IgD-negative memory B cell (primary cell): Measurements from ENCODE around the gene HAND2. TPM values are rescaled to one million over a fixed set of nuclear protein-coding genes. Genes with fewer than 3 reads are reported as not detected.

Source experiments
- H3K27ac Mint-ChIP-seq, 3 donors: one replicate each; pipeline ENCODE4 v1.8.0; 2020 to 2022; ENCODE audit warnings: mild to moderate bottlenecking in 3 of 3, mixed read lengths in 3 of 3, moderate library complexity in 1 of 3
- H3K27me3 Mint-ChIP-seq: one replicate; pipeline ENCODE4 v1.8.0; 2021; ENCODE audit warnings: mixed read lengths
- H3K36me3 Mint-ChIP-seq: one replicate; pipeline ENCODE4 v1.8.0; 2020; ENCODE audit warnings: mild to moderate bottlenecking, mixed read lengths
- H3K4me1 Mint-ChIP-seq, 3 donors: one replicate each; pipeline ENCODE4 v1.8.0; 2020 to 2022; ENCODE audit warnings: mixed read lengths in 3 of 3, mild to moderate bottlenecking in 1 of 3
- H3K4me3 Mint-ChIP-seq, 4 donors: one replicate each; pipeline ENCODE4 v1.8.0; 2020 to 2022; ENCODE audit warnings: mild to moderate bottlenecking in 4 of 4, mixed read lengths in 4 of 4, moderate library complexity in 3 of 4
- H3K9me3 Mint-ChIP-seq, 3 donors: one replicate each; pipeline ENCODE4 v1.8.0; 2020 to 2021; ENCODE audit warnings: mixed read lengths in 3 of 3, mild to moderate bottlenecking in 1 of 3
- polyA plus RNA-seq: library from polyadenylated mRNA; unstranded; fragments of 300-500 nt; fragmentation: Illumina TruSeq; gene quantifications from one replicate; pipeline ENCODE4 v1.2.3, GENCODE V29; 2021

HAND2 gene
- polyA plus RNA-seq, 1 donor from 2014 or later: not detected

GRCh38 chr4:173530326-173531085 is 477 bp upstream of the HAND2 start:
- H3K27ac Mint-ChIP-seq: peak overlapping the region; percentile 71 to 85 (median 84)
- H3K9me3 Mint-ChIP-seq: peaks cover 3 to 26% (median 5%) of the 10 kb centered on the region in 3 donors
- H3K4me3 Mint-ChIP-seq: peak overlapping the region; percentile 38 to 86 (median 64)
- H3K4me1 Mint-ChIP-seq: peaks cover 5 to 15% (median 5%) of the 10 kb centered on the region in 3 donors
- H3K27me3 Mint-ChIP-seq: peaks cover 70% of the 10 kb centered on the region
- peaks cover 2% of the 10 kb centered on the region for H3K36me3 Mint-ChIP-seq

- peak overlapping the region; percentile 89 to 91 (median 89) for H3K27ac Mint-ChIP-seq
- H3K9me3 Mint-ChIP-seq: peaks cover 3 to 33% (median 3%) of the 10 kb centered on the region in 3 donors
- peak overlapping the region; percentile 8 to 81 (median 44) for H3K4me3 Mint-ChIP-seq
- H3K36me3 Mint-ChIP-seq: peaks cover 6% of the 10 kb centered on the region
- H3K4me1 Mint-ChIP-seq: peaks cover 5 to 9% (median 5%) of the 10 kb centered on the region in 3 donors
- H3K27me3 Mint-ChIP-seq: peaks cover 72% of the 10 kb centered on the region
Observed at GRCh38 chr4:173528378-173529321, 1.4 kb downstream of the HAND2 start.

GRCh38 chr4:173527103-173527891 is 2.7 kb downstream of the HAND2 start:
- peaks cover 6% of the 10 kb centered on the region for H3K36me3 Mint-ChIP-seq
- peak overlapping the region in 2 of 4 donors; percentile 17 to 76 for H3K4me3 Mint-ChIP-seq
- H3K4me1 Mint-ChIP-seq: peaks cover 5 to 9% (median 5%) of the 10 kb centered on the region in 3 donors
- H3K27me3 Mint-ChIP-seq: peaks cover 75% of the 10 kb centered on the region
- H3K9me3 Mint-ChIP-seq: peaks cover 2 to 34% (median 3%) of the 10 kb centered on the region in 3 donors
- peak overlapping the region; percentile 89 to 91 (median 89) for H3K27ac Mint-ChIP-seq

GRCh38 chr4:173526724-173527102 is 3.3 kb downstream of the HAND2 start:
- peak overlapping the region; percentile 86 to 91 (median 89) for H3K27ac Mint-ChIP-seq
- peaks cover 5 to 9% (median 5%) of the 10 kb centered on the region in 3 donors for H3K4me1 Mint-ChIP-seq

GRCh38 chr4:173526027-173526482 is 4.0 kb downstream of the HAND2 start:
- Mint-ChIP-seq H3K4me3 (peak overlapping the region in 2 of 4 donors; percentile 46 to 80), H3K4me1 (peaks cover 5 to 9% (median 5%) of the 10 kb centered on the region in 3 donors), H3K27ac (peak overlapping the region; percentile 86 to 91 (median 89)), H3K36me3 (peaks cover 5% of the 10 kb centered on the region), H3K27me3 (peaks cover 74% of the 10 kb centered on the region), H3K9me3 (peaks cover 2 to 33% (median 3%) of the 10 kb centered on the region in 3 donors)

More at GRCh38 chr4:173526724-173527102, 3.3 kb downstream of the HAND2 start:
- H3K27me3 Mint-ChIP-seq: peaks cover 73% of the 10 kb centered on the region
- H3K9me3 Mint-ChIP-seq: peaks cover 2 to 32% (median 3%) of the 10 kb centered on the region in 3 donors
- H3K36me3 Mint-ChIP-seq: peaks cover 6% of the 10 kb centered on the region
- H3K4me3 Mint-ChIP-seq: peak overlapping the region in 3 of 4 donors; percentile 39 to 74 (median 66)

- peaks cover 5 to 10% (median 5%) of the 10 kb centered on the region in 3 donors for H3K4me1 Mint-ChIP-seq
- H3K27ac Mint-ChIP-seq: peak overlapping the region; percentile 36 to 91 (median 89)
- H3K36me3 Mint-ChIP-seq: peaks cover 5% of the 10 kb centered on the region
- peaks cover 2 to 39% (median 3%) of the 10 kb centered on the region in 3 donors for H3K9me3 Mint-ChIP-seq
- peaks cover 77% of the 10 kb centered on the region for H3K27me3 Mint-ChIP-seq
- peak overlapping the region in 1 of 4 donors; percentile 86 for H3K4me3 Mint-ChIP-seq
Observed at GRCh38 chr4:173525118-173526011, 4.7 kb downstream of the HAND2 start.

GRCh38 chr4:173524218-173525117 is 5.6 kb downstream of the HAND2 start:
- H3K9me3 Mint-ChIP-seq: peaks cover 2 to 39% (median 3%) of the 10 kb centered on the region in 3 donors
- peak overlapping the region in 3 of 4 donors; percentile 54 to 86 (median 66) for H3K4me3 Mint-ChIP-seq
- peaks cover 80% of the 10 kb centered on the region for H3K27me3 Mint-ChIP-seq
- H3K27ac Mint-ChIP-seq: peak overlapping the region; percentile 32 to 91 (median 89)
- peaks cover 2 to 14% (median 3%) of the 10 kb centered on the region in 3 donors for H3K4me1 Mint-ChIP-seq
- H3K36me3 Mint-ChIP-seq: peaks cover 5% of the 10 kb centered on the region

- peak overlapping the region in 2 of 3 donors; percentile 73 to 89 for H3K27ac Mint-ChIP-seq
Observed at GRCh38 chr4:173522951-173523395, 7.1 kb downstream of the HAND2 start.

GRCh38 chr4:173522160-173522950 is 7.7 kb downstream of the HAND2 start:
- peaks cover 0 to 30% (median 3%) of the 10 kb centered on the region in 3 donors for H3K9me3 Mint-ChIP-seq
- H3K36me3 Mint-ChIP-seq: peaks cover 5% of the 10 kb centered on the region
- H3K27me3 Mint-ChIP-seq: peaks cover 80% of the 10 kb centered on the region
- H3K4me3 Mint-ChIP-seq: peak overlapping the region in 3 of 4 donors; percentile 17 to 70 (median 38)
- H3K27ac Mint-ChIP-seq: peak overlapping the region; percentile 71 to 97 (median 89)
- peaks cover 0 to 10% (median 2%) of the 10 kb centered on the region in 3 donors for H3K4me1 Mint-ChIP-seq

More at GRCh38 chr4:173522951-173523395, 7.1 kb downstream of the HAND2 start:
- Mint-ChIP-seq H3K4me1 (peaks cover 0 to 10% (median 2%) of the 10 kb centered on the region in 3 donors), H3K4me3 (peak overlapping the region in 3 of 4 donors; percentile 33 to 55 (median 38)), H3K36me3 (peaks cover 5% of the 10 kb centered on the region), H3K9me3 (peaks cover 0 to 31% (median 3%) of the 10 kb centered on the region in 3 donors), H3K27me3 (peaks cover 83% of the 10 kb centered on the region)

- peaks cover 6% of the 10 kb centered on the region for H3K36me3 Mint-ChIP-seq
- H3K27ac Mint-ChIP-seq: peak overlapping the region; percentile 67 to 97 (median 89)
- H3K9me3 Mint-ChIP-seq: peaks cover 0 to 28% (median 3%) of the 10 kb centered on the region in 3 donors
- H3K4me3 Mint-ChIP-seq: peak overlapping the region in 1 of 4 donors; percentile 67
- H3K27me3 Mint-ChIP-seq: peaks cover 83% of the 10 kb centered on the region
- H3K4me1 Mint-ChIP-seq: peaks cover 0 to 10% (median 3%) of the 10 kb centered on the region in 3 donors
Observed at GRCh38 chr4:173521467-173522159, 8.4 kb downstream of the HAND2 start.

GRCh38 chr4:173520921-173521466 is 9.0 kb downstream of the HAND2 start:
- H3K4me3 Mint-ChIP-seq: peak overlapping the region in 2 of 4 donors; percentile 7 to 67
- peaks cover 86% of the 10 kb centered on the region for H3K27me3 Mint-ChIP-seq
- H3K4me1 Mint-ChIP-seq: peaks cover 0 to 7% (median 5%) of the 10 kb centered on the region in 3 donors
- H3K36me3 Mint-ChIP-seq: peaks cover 6% of the 10 kb centered on the region
- peak overlapping the region; percentile 27 to 89 (median 67) for H3K27ac Mint-ChIP-seq
- peaks cover 0 to 26% (median 3%) of the 10 kb centered on the region in 3 donors for H3K9me3 Mint-ChIP-seq
